Mammary epithelial cell (primary cell): ENCODE measurements around the gene SH3D19.

Experiments used
- CTCF ChIP-seq, 2 donors: IDR thresholded peaks in 1 of 2; conservative IDR thresholded peaks in 1 of 2; 2 replicates each; pipeline ENCODE4 v1.5.1; 2011 to 2012; ENCODE audit warnings: inconsistent platforms in 2 of 2, low read length in 2 of 2, mild to moderate bottlenecking in 2 of 2, control low read depth in 1 of 2, low read depth in 1 of 2; ENCODE audit not compliant: insufficient read depth in 1 of 2; ENCODE audit errors: extremely low read depth in 1 of 2
- EZH2 ChIP-seq: IDR thresholded peaks from 2 replicates; pipeline ENCODE4 v1.6.1; 2012; ENCODE audit warnings: low read length, inconsistent platforms, borderline replicate concordance

- TF ChIP-seq EZH2 (no peak), CTCF (conservative IDR thresholded peaks at IDR 0.05 in 1 of 2, IDR thresholded peaks at IDR 0.05 in 1 of 2; ENCODE audit: extremely low read depth in 1 of 2, insufficient read depth in 1 of 2, low read depth in 1 of 2, low read length in 2 of 2) (no peak)
Observed at GRCh38 chr4:151359576-151359975, 34.2 kb upstream of the SH3D19 start.
